ENCODE measurements around the gene TMEM72. TPM values are rescaled to one million over a fixed set of nuclear protein-coding genes. Genes with fewer than 3 reads are reported as not detected.

Gene TMEM72
- polyA plus RNA-seq, 3 donors = not detected

- 100% methylated on average over 9 of the region's 10 CpGs for WGBS (ENCODE audit: insufficient coverage)
- H3K36me3 Mint-ChIP-seq = peaks cover 86 to 100% of the 10 kb centered on the region in 2 donors
- H3K27ac Mint-ChIP-seq = peak overlapping the region in 3 of 7 donors; percentile 42 to 50 (median 43)
- TF ChIP-seq, protein P1, sequence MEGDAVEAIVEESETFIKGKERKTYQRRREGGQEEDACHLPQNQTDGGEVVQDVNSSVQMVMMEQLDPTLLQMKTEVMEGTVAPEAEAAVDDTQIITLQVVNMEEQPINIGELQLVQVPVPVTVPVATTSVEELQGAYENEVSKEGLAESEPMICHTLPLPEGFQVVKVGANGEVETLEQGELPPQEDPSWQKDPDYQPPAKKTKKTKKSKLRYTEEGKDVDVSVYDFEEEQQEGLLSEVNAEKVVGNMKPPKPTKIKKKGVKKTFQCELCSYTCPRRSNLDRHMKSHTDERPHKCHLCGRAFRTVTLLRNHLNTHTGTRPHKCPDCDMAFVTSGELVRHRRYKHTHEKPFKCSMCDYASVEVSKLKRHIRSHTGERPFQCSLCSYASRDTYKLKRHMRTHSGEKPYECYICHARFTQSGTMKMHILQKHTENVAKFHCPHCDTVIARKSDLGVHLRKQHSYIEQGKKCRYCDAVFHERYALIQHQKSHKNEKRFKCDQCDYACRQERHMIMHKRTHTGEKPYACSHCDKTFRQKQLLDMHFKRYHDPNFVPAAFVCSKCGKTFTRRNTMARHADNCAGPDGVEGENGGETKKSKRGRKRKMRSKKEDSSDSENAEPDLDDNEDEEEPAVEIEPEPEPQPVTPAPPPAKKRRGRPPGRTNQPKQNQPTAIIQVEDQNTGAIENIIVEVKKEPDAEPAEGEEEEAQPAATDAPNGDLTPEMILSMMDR (IDR thresholded peaks at IDR 0.05) = no peak
- no peak overlapping the region for H2AFZ ChIP-seq (ENCODE audit: insufficient read depth, low read depth, low read length, poor library complexity, severe bottlenecking)
- H3K27me3 ChIP-seq (ENCODE audit: control insufficient read depth in 2 of 2, insufficient read depth in 2 of 2, low read length in 2 of 2) = no peaks in the 10 kb centered on the region
- peaks cover 39% of the 10 kb centered on the region for H3K79me2 ChIP-seq (ENCODE audit: insufficient read depth, low read length)
- no peaks in the 10 kb centered on the region for H3K9me3 Mint-ChIP-seq
- no peak overlapping the region for H3K4me3 Mint-ChIP-seq
- peaks cover 100% of the 10 kb centered on the region for H4K20me1 ChIP-seq (ENCODE audit: insufficient read depth, low read length)
- H3K9me3 ChIP-seq (replicated peaks in 1 of 2; ENCODE audit: control insufficient read depth in 1 of 2, insufficient read depth in 1 of 2, low read length in 2 of 2) = no peaks in the 10 kb centered on the region
- H3K4me1 ChIP-seq (ENCODE audit: control insufficient read depth in 1 of 2, insufficient read depth in 2 of 2, low read length in 2 of 2) = no peaks in the 10 kb centered on the region
- no peak overlapping the region for H3K9ac ChIP-seq (ENCODE audit: insufficient read depth, low read length, poor library complexity, severe bottlenecking)
- H3K4me3 ChIP-seq (replicated peaks in 1 of 3; ENCODE audit: low read depth in 2 of 3, low read length in 3 of 3) = no peak overlapping the region
- H3K27me3 Mint-ChIP-seq (ENCODE audit: low read depth in 3 of 3) = no peaks in the 10 kb centered on the region
- no peak overlapping the region for H3K4me2 ChIP-seq (replicated peaks; ENCODE audit: extremely low read depth, low read length, poor library complexity, severe bottlenecking)
- intact Hi-C loops (cut with micrococcal nuclease) = no loop called here
- peaks cover 97 to 100% of the 10 kb centered on the region in 2 donors for H3K36me3 ChIP-seq (replicated peaks in 1 of 2; ENCODE audit: control insufficient read depth in 1 of 2, insufficient read depth in 2 of 2, low read length in 2 of 2)
- DNase-seq = no peak
- no peak overlapping the region for H3K27ac ChIP-seq (ENCODE audit: low read depth in 1 of 2, low read length in 2 of 2)
- peaks cover 2% of the 10 kb centered on the region for H3K4me1 Mint-ChIP-seq
Measured at GRCh38 chr10:44983895-44984278, 72.8 kb downstream of the TMEM72 start.

- Histone ChIP-seq H3K79me2 (ENCODE audit: insufficient read depth, low read length) (peaks cover 31% of the 10 kb centered on the region), H3K27ac (ENCODE audit: low read depth in 1 of 2, low read length in 2 of 2) (no peak overlapping the region), H3K4me2 (replicated peaks; ENCODE audit: extremely low read depth, low read length, poor library complexity, severe bottlenecking) (no peak overlapping the region), H3K9ac (ENCODE audit: insufficient read depth, low read length, poor library complexity, severe bottlenecking) (no peak overlapping the region), H3K27me3 (ENCODE audit: control insufficient read depth in 2 of 2, insufficient read depth in 2 of 2, low read length in 2 of 2) (no peaks in the 10 kb centered on the region), H3K4me1 (ENCODE audit: control insufficient read depth in 1 of 2, insufficient read depth in 2 of 2, low read length in 2 of 2) (no peaks in the 10 kb centered on the region), H3K4me3 (replicated peaks in 1 of 3; ENCODE audit: low read depth in 2 of 3, low read length in 3 of 3) (no peak overlapping the region), H2AFZ (ENCODE audit: insufficient read depth, low read depth, low read length, poor library complexity, severe bottlenecking) (no peak overlapping the region), H4K20me1 (ENCODE audit: insufficient read depth, low read length) (peaks cover 100% of the 10 kb centered on the region), H3K36me3 (replicated peaks in 1 of 2; ENCODE audit: control insufficient read depth in 1 of 2, insufficient read depth in 2 of 2, low read length in 2 of 2) (peaks cover 97 to 100% of the 10 kb centered on the region in 2 donors), H3K9me3 (replicated peaks in 1 of 2; ENCODE audit: control insufficient read depth in 1 of 2, insufficient read depth in 1 of 2, low read length in 2 of 2) (no peaks in the 10 kb centered on the region)
- TF ChIP-seq, protein P1 (IDR thresholded peaks at IDR 0.05) = no peak
- no peak for DNase-seq
- intact Hi-C loops (cut with micrococcal nuclease) = no loop called here
- Mint-ChIP-seq H3K27me3 (ENCODE audit: low read depth in 3 of 3) (no peaks in the 10 kb centered on the region), H3K36me3 (peaks cover 89 to 100% of the 10 kb centered on the region in 2 donors), H3K4me3 (no peak overlapping the region), H3K27ac (peak overlapping the region in 3 of 7 donors; percentile 15 to 73 (median 58)), H3K9me3 (no peaks in the 10 kb centered on the region), H3K4me1 (peaks cover 2% of the 10 kb centered on the region)
- WGBS (ENCODE audit: insufficient coverage) = over 99% methylated on average over 15 of the region's 15 CpGs
Measured at GRCh38 chr10:44984671-44985101, 73.5 kb downstream of the TMEM72 start.

All from CD14-positive monocyte (primary cell).